ENCODE measurements around the gene PXMP2. TPM values are rescaled to one million over a fixed set of nuclear protein-coding genes. Genes with fewer than 3 reads are reported as not detected.

Gene PXMP2
- polyA plus RNA-seq, 1 experiment: 22.3 TPM

DNA sequence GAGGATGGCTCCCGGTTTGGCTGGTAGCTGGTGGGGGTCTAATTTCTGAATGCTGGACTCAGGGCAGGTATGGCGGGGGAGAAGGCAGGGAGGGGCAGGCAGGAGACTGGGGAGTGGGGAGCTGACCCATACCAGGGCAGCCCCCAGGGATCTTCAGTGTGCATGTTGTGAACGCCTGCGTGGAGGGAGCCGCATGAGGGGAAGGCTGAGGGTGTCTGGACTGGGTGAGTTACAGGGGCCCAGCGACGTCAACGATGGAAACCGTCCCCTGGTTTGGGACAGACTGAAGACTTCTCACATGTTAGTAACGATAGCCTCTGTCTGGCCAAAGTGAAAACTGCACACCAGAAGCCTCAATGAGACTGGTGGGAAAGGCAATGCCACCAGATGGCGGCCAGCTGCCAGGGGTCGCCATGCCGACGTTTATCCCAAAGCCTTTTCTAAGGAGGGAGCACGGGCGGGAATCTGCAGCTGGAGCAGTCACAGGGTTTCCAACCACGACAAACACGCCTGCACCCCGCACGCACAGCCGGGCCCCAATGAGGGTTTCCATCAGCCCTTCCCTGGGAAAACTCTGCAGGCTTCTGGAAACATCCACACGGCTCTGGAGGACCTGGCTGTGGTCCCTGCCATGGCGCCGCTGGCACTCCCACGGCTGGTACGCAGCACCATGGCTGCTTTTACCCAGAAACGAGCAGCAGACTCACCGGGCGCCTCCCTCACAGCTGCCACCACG, 37.3 kb downstream of the PXMP2 start:
- no peak overlapping the region for H3K4me3 ChIP-seq (ENCODE audit: low read depth, low read length)
- no peaks in the 10 kb centered on the region for H3K27me3 ChIP-seq (ENCODE audit: control insufficient read depth, insufficient read depth, low read length)
- ChIA-PET CTCF (interaction anchor here (0.7 to 0.8 kb wide), 2 partner anchors 10 to 35 kb away, joined by 3 read pairs; no protein-coding TSS in a partner anchor), POLR2A (no interaction called here)
- peaks cover 42% of the 10 kb centered on the region for H3K36me3 ChIP-seq (ENCODE audit: control insufficient read depth, insufficient read depth, low read length)
- DNase-seq (ENCODE audit: low read depth): no peak
- TF ChIP-seq, protein P1, sequence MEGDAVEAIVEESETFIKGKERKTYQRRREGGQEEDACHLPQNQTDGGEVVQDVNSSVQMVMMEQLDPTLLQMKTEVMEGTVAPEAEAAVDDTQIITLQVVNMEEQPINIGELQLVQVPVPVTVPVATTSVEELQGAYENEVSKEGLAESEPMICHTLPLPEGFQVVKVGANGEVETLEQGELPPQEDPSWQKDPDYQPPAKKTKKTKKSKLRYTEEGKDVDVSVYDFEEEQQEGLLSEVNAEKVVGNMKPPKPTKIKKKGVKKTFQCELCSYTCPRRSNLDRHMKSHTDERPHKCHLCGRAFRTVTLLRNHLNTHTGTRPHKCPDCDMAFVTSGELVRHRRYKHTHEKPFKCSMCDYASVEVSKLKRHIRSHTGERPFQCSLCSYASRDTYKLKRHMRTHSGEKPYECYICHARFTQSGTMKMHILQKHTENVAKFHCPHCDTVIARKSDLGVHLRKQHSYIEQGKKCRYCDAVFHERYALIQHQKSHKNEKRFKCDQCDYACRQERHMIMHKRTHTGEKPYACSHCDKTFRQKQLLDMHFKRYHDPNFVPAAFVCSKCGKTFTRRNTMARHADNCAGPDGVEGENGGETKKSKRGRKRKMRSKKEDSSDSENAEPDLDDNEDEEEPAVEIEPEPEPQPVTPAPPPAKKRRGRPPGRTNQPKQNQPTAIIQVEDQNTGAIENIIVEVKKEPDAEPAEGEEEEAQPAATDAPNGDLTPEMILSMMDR (IDR thresholded peaks at IDR 0.05; ENCODE audit: insufficient read depth, low read depth, low read length): no peak

DNA sequence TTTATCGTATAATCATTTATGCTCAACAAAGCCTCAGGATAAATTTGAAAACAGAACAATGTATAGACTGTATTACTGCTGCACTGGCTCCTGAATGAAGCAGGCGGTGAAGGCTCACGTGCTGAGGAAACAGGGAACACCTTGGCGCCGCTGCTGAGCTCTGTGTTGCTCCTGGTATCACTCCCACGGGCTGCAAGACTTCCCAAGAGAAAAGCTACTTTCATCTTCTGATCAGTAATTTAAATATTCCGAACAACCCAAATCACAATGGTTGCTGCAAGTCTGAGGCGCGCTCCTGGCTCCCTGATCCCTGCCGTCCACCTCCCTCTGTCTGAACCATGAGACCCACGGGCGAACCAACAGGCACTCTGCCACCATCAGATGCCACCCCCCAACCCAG, 39.0 kb downstream of the PXMP2 start:
- peaks cover 38% of the 10 kb centered on the region for H3K36me3 ChIP-seq (ENCODE audit: control insufficient read depth, insufficient read depth, low read length)
- no peak for DNase-seq (ENCODE audit: low read depth)
- TF ChIP-seq, protein P1 (IDR thresholded peaks at IDR 0.05; ENCODE audit: insufficient read depth, low read depth, low read length): no peak

DNA sequence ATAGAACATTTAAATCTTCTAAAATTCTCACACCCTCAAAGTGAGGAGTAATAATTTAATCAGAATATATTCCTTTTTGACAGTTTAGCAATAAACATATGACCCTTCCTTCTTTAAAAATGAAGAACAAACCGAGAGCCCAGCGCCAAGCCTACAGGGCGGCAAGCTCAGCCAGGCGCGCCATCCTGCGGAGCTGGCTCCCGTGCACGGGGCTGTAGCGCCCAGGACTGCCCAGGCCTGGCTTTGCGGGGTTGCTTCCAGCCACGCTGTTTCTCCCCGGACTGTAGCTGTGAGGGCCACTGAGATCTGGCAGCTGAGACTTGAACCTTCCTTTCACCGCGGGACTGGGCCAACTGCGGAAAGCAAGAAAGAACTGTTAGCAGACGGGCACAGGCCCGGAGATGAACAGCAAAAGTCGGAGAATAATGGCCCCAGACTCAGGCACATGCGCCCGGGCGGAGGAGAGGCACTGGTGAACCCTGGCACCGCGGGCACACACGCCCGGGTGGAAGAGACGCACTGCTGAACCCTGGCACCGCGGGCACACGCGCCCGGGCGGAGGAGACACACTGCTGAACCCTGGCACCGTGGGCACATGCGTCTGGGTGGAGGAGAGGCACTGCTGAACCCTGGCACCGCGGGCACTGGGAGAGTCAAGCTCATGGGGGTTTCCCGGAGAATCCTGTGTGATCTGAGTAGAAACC, 39.9 kb downstream of the PXMP2 start:
- ChIA-PET CTCF (no interaction called here), POLR2A (no interaction called here)
- Histone ChIP-seq H3K4me3 (ENCODE audit: low read depth, low read length) (no peak overlapping the region), H3K36me3 (ENCODE audit: control insufficient read depth, insufficient read depth, low read length) (peaks cover 41% of the 10 kb centered on the region), H3K27me3 (ENCODE audit: control insufficient read depth, insufficient read depth, low read length) (no peaks in the 10 kb centered on the region)
- TF ChIP-seq, protein P1 (IDR thresholded peaks at IDR 0.05; ENCODE audit: insufficient read depth, low read depth, low read length): no peak
- DNase-seq (ENCODE audit: low read depth): no peak

More for the DNA sequence above, 39.0 kb downstream of the PXMP2 start:
- CTCF ChIA-PET: no interaction called here
- no peak overlapping the region for H3K4me3 ChIP-seq (ENCODE audit: low read depth, low read length)
- no peaks in the 10 kb centered on the region for H3K27me3 ChIP-seq (ENCODE audit: control insufficient read depth, insufficient read depth, low read length)
- POLR2A ChIA-PET: no interaction called here

DNA sequence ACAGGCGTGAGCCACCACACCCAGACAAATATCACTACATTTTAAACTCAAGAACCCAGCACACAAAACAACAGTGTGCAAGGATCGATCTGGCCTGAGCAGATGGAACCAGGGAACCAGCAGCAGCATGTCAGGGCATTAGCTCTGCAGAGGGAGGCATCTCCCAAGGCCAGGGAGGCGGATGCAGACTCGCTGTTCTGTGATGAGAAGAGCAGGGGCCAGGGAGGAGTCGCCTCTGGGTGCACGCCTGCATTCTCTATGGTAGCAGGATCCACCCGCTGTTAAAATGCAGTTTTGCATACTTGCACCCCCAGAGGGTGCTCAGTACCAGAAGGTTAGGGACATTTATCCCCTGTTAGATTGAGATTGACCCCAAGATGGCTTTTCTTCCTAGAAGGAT, 41.1 kb downstream of the PXMP2 start:
- CTCF ChIA-PET: no interaction called here

More for the DNA sequence above, 41.1 kb downstream of the PXMP2 start:
- no peaks in the 10 kb centered on the region for H3K27me3 ChIP-seq (ENCODE audit: control insufficient read depth, insufficient read depth, low read length)
- POLR2A ChIA-PET: no interaction called here
- DNase-seq (ENCODE audit: low read depth): no peak
- H3K36me3 ChIP-seq (ENCODE audit: control insufficient read depth, insufficient read depth, low read length): peaks cover 42% of the 10 kb centered on the region
- no peak overlapping the region for H3K4me3 ChIP-seq (ENCODE audit: low read depth, low read length)
- TF ChIP-seq, protein P1 (IDR thresholded peaks at IDR 0.05; ENCODE audit: insufficient read depth, low read depth, low read length): no peak

All from BJ (cell line).